ENCODE data around the gene PLCL1.

GRCh38 chr2:197911667-197912066 is 107.3 kb downstream of the PLCL1 start:
- TF ChIP-seq CTCF (IDR thresholded peaks at IDR 0.05; ENCODE audit: low read depth, low read length) (no peak), POLR2A (IDR thresholded peaks at IDR 0.05; ENCODE audit: extremely low read depth, insufficient read length) (no peak)
